ENCODE data around the gene GLRX2.
A peak's percentile ranks its signal among the peaks of the same experiment; 100 is the strongest.
"Not testable (repeated sequence)": the region's sequence is repeated elsewhere in the genome, so short reads cannot be mapped to it uniquely, and the experiment has no call there.

GLRX2 gene

DNA sequence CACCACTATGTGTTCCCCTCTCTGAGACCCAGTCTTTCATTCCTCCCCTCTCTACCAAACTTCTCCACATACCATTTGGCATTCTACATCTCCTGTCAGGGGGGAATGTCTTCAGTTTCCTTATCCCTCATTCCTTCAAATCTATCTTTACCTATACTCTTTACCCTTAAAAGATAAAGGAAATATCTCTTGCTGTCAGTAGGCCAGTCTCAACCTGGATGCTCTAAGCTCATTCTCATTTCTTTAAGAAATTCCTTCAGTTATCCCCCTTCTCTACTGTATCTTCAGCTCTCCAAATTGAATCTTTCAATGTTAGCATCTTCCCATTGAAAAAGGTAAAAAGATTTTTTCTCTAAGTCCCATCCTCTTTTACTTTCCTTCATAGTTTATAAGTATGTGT, 39.3 kb downstream of the GLRX2 start:
- DNase-seq (ENCODE audit: low read depth) = no peak

DNA sequence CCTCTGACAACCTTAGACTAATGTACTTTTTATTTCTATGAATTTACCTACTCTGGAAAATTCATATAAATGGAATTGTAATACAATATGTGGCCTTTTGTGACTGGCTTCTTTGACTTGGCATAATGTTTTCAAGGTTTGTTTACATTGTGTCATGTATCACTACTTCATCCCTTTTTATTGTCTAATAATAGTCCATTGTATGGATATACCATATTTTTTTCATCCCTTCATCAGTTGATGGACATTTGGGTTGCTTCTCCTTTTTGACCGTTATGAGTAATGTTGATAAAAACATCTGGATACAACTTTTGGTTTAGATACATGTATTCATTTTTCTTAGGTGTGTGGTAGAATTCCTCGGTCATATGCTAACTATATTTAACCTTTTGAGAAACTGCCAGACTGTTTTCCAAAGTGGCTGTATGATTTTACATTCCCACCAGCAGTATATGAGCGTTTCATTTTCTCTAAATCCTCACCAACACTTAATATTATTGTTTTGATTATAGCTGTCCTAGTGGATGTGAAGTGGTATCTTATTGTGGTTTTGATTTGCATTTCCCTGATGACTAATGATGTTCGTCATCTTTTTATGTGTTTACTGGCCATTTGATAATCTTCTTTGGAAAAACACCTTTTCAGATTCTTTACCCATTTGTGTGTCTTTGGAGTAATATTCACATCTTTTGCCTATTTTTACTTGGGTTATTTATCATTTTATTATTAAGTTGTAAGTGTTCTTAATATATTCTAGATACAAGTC, 42.3 kb downstream of the GLRX2 start:
- DNase-seq (ENCODE audit: low read depth) = no peak

GRCh38 chr1:193060938-193061337, 44.3 kb downstream of the GLRX2 start:
- DNase-seq (ENCODE audit: low read depth) = no peak

GRCh38 chr1:193060406-193060805, 44.8 kb downstream of the GLRX2 start:
- no peak for DNase-seq (ENCODE audit: low read depth)

DNA sequence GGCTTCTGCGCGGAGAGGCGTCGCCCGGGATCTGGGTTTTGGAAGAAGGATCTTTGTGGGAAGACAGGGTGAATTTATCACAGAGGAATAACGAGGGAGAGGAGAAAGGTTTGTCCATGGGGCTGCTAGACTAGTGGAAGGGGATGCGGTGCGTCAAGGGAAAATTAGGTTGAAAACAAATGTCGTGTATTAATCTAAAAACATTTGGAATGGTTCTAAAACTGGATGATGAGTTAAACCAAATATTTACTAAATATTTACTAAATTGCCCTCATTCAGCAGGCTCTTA, 45.2 kb downstream of the GLRX2 start:
- DNase-seq (ENCODE audit: low read depth) = no peak

GRCh38 chr1:193059282-193060114, 45.7 kb downstream of the GLRX2 start, which contains the start of the genes RO60 and UCHL5:
Gene RO60 (plus strand): TSS chr1:193059612. CDS start chr1:193069055, 9,443 bp downstream.
Gene UCHL5 (minus strand): TSS chr1:193059360. CDS start chr1:193059260, 100 bp downstream.
- DNase-seq (ENCODE audit: low read depth) = peak; percentile 91

GRCh38 chr1:193058529-193059281, 46.5 kb downstream of the GLRX2 start:
- DNase-seq (ENCODE audit: low read depth) = no peak

- DNase-seq (ENCODE audit: low read depth) = no peak
Measured at GRCh38 chr1:193054169-193054675, 51.0 kb downstream of the GLRX2 start.

GRCh38 chr1:193048913-193049312, 56.3 kb downstream of the GLRX2 start:
- not testable (repeated sequence) for DNase-seq (ENCODE audit: low read depth)

All from GM04503 (cell line).